Measurements from ENCODE around the gene ARL2. TPM values are rescaled to one million over a fixed set of nuclear protein-coding genes. Genes with fewer than 3 reads are reported as not detected.

Gene ARL2
- total RNA-seq, 1 experiment from 2014 or later: 96.8 TPM

GRCh38 chr11:64996327-64996709 lies 17.6 kb upstream of the ARL2 start:
- peak overlapping the region; percentile 60 for H3K4me3 Mint-ChIP-seq (ENCODE audit: unreplicated experiment)
- H3K27me3 Mint-ChIP-seq (ENCODE audit: insufficient read depth, unreplicated experiment): no peaks in the 10 kb centered on the region
- intact Hi-C loops (cut with micrococcal nuclease): no loop called here
- no peak for TF ChIP-seq CTCF (IDR thresholded peaks at IDR 0.05; ENCODE audit: unreplicated experiment)
- peaks cover 12% of the 10 kb centered on the region for H3K4me1 Mint-ChIP-seq (ENCODE audit: insufficient read depth, unreplicated experiment)
- no peaks in the 10 kb centered on the region for H3K36me3 Mint-ChIP-seq (ENCODE audit: insufficient read depth, unreplicated experiment)
- CTCF ChIA-PET: interaction anchor here (0.7 to 2.4 kb wide), 10 partner anchors 9 to 149 kb away, joined by 3 to 8 read pairs (median 4); partner anchors contain the start of gene ARL2
- H3K9me3 Mint-ChIP-seq (ENCODE audit: unreplicated experiment): no peaks in the 10 kb centered on the region
- POLR2A ChIA-PET: interaction anchor here (1.0 to 1.7 kb wide), 3 partner anchors 11 to 78 kb away, joined by 6 to 10 read pairs (median 7); partner anchors contain the start of gene ARL2
- H3K27ac Mint-ChIP-seq (ENCODE audit: low read depth, unreplicated experiment): no peak overlapping the region
- DNase-seq (ENCODE audit: unreplicated experiment): no peak
- BruUV-seq (replicated peaks): no TSS peak

GRCh38 chr11:64996710-64997380 lies 17.1 kb upstream of the ARL2 start, which contains the start of gene BATF2:
BATF2 (minus strand) TSS chr11:64996971; CDS start chr11:64996914, 57 bp downstream.
- POLR2A ChIA-PET: interaction anchor here (0.7 to 1.7 kb wide), 4 partner anchors 10 to 150 kb away, joined by 3 to 10 read pairs (median 6); partner anchors contain the start of gene ARL2
- peaks cover 12% of the 10 kb centered on the region for H3K4me1 Mint-ChIP-seq (ENCODE audit: insufficient read depth, unreplicated experiment)
- intact Hi-C loops (cut with micrococcal nuclease): no loop called here
- peak; percentile 70 for DNase-seq (ENCODE audit: unreplicated experiment)
- CTCF ChIA-PET: interaction anchor here (0.7 to 2.4 kb wide), 9 partner anchors 9 to 149 kb away, joined by 3 to 8 read pairs (median 4); partner anchors contain the start of gene ARL2
- no peaks in the 10 kb centered on the region for H3K9me3 Mint-ChIP-seq (ENCODE audit: unreplicated experiment)
- H3K36me3 Mint-ChIP-seq (ENCODE audit: insufficient read depth, unreplicated experiment): no peaks in the 10 kb centered on the region
- no peak within 1 kb of the TSS for H3K27ac Mint-ChIP-seq (ENCODE audit: low read depth, unreplicated experiment)
- TF ChIP-seq CTCF (IDR thresholded peaks at IDR 0.05; ENCODE audit: unreplicated experiment): peak; percentile 37
- peak within 1 kb of the TSS; percentile 60 for H3K4me3 Mint-ChIP-seq (ENCODE audit: unreplicated experiment)
- no peaks in the 10 kb centered on the region for H3K27me3 Mint-ChIP-seq (ENCODE audit: insufficient read depth, unreplicated experiment)
- no TSS peak for BruUV-seq (replicated peaks)

- intact Hi-C loops (cut with micrococcal nuclease): no loop called here
- BruUV-seq (replicated peaks): no TSS peak
- Mint-ChIP-seq H3K4me3 (ENCODE audit: unreplicated experiment) (no peak overlapping the region), H3K36me3 (ENCODE audit: insufficient read depth, unreplicated experiment) (no peaks in the 10 kb centered on the region), H3K9me3 (ENCODE audit: unreplicated experiment) (no peaks in the 10 kb centered on the region), H3K27me3 (ENCODE audit: insufficient read depth, unreplicated experiment) (no peaks in the 10 kb centered on the region), H3K4me1 (ENCODE audit: insufficient read depth, unreplicated experiment) (peaks cover 12% of the 10 kb centered on the region), H3K27ac (ENCODE audit: low read depth, unreplicated experiment) (peak overlapping the region; percentile 27)
- no peak for TF ChIP-seq CTCF (IDR thresholded peaks at IDR 0.05; ENCODE audit: unreplicated experiment)
- no peak for DNase-seq (ENCODE audit: unreplicated experiment)
- ChIA-PET CTCF (interaction anchor here (0.6 to 2.4 kb wide), 5 partner anchors 10 to 143 kb away, joined by 3 to 8 read pairs (median 3); no protein-coding TSS in a partner anchor), POLR2A (interaction anchor here (0.6 to 1.7 kb wide), 2 partner anchors 16 to 187 kb away, joined by 3 to 4 read pairs; partner anchors contain the start of gene ARL2)
Observed at GRCh38 chr11:64998141-64998540, 15.8 kb upstream of the ARL2 start.

DNA sequence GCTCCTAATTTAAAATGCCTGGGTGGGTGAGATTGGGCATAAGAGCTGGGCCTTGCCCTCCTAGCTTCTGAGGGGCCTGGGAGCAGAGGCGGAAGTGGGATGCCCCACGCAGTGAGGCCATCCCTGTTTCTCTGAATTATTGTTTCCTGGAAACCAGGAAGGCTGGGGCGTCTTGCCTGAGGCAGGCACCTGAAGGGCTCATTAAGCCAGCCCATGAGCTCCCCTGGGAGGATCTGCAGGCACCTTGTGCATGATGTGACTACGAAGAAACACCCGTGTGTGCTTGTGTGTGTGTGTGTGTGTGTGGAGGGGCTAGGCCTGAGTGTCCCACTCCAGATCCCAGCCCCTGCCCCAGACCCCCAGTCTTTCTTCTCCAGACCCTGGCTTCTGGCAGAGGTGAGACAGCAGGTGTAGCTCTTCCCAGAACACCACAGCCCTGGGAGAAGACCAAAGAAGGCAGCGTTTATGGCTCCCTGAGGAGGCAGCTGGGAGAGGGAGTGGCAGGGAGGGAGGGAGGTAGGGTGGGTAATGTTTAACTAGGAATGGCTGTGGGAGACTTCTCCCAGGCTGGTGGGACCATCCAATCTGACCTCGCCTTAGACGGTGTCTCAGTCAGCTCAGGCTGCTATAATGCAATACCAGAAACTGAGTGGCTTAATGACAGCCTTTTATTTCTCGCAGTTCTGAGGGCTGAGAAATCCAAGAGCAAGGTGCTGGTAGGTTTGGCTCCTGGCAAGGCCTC lies 15.1 kb upstream of the ARL2 start:
- ChIA-PET POLR2A (interaction anchor here (1.7 kb wide), 1 partner anchor 15 kb away, joined by 4 read pairs; the partner anchor contains the start of gene ARL2), CTCF (interaction anchor here (0.6 to 2.4 kb wide), 7 partner anchors 9 to 477 kb away, joined by 3 to 8 read pairs (median 3); no protein-coding TSS in a partner anchor)
- Mint-ChIP-seq H3K36me3 (ENCODE audit: insufficient read depth, unreplicated experiment) (no peaks in the 10 kb centered on the region), H3K27me3 (ENCODE audit: insufficient read depth, unreplicated experiment) (no peaks in the 10 kb centered on the region), H3K27ac (ENCODE audit: low read depth, unreplicated experiment) (peak overlapping the region; percentile 27), H3K4me1 (ENCODE audit: insufficient read depth, unreplicated experiment) (peaks cover 12% of the 10 kb centered on the region), H3K9me3 (ENCODE audit: unreplicated experiment) (no peaks in the 10 kb centered on the region), H3K4me3 (ENCODE audit: unreplicated experiment) (no peak overlapping the region)
- DNase-seq (ENCODE audit: unreplicated experiment): no peak
- BruUV-seq (replicated peaks): no TSS peak
- intact Hi-C loops (cut with micrococcal nuclease): no loop called here
- TF ChIP-seq CTCF (IDR thresholded peaks at IDR 0.05; ENCODE audit: unreplicated experiment): no peak

Data from MCF 10A (cell line).